ENCODE measurements around the gene LAMA3.

Gene LAMA3

GRCh38 chr18:23716966-23717365, 27.7 kb downstream of the LAMA3 start:
- TF ChIP-seq, protein P1, sequence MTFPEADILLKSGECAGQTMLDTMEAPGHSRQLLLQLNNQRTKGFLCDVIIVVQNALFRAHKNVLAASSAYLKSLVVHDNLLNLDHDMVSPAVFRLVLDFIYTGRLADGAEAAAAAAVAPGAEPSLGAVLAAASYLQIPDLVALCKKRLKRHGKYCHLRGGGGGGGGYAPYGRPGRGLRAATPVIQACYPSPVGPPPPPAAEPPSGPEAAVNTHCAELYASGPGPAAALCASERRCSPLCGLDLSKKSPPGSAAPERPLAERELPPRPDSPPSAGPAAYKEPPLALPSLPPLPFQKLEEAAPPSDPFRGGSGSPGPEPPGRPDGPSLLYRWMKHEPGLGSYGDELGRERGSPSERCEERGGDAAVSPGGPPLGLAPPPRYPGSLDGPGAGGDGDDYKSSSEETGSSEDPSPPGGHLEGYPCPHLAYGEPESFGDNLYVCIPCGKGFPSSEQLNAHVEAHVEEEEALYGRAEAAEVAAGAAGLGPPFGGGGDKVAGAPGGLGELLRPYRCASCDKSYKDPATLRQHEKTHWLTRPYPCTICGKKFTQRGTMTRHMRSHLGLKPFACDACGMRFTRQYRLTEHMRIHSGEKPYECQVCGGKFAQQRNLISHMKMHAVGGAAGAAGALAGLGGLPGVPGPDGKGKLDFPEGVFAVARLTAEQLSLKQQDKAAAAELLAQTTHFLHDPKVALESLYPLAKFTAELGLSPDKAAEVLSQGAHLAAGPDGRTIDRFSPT (tag by site-specific recombination; IDR thresholded peaks at IDR 0.05) = no peak
- no peak for TF ChIP-seq ZNF433 (tag by site-specific recombination; IDR thresholded peaks at IDR 0.05; ENCODE audit: low read depth)
- TF ChIP-seq, protein P2, sequence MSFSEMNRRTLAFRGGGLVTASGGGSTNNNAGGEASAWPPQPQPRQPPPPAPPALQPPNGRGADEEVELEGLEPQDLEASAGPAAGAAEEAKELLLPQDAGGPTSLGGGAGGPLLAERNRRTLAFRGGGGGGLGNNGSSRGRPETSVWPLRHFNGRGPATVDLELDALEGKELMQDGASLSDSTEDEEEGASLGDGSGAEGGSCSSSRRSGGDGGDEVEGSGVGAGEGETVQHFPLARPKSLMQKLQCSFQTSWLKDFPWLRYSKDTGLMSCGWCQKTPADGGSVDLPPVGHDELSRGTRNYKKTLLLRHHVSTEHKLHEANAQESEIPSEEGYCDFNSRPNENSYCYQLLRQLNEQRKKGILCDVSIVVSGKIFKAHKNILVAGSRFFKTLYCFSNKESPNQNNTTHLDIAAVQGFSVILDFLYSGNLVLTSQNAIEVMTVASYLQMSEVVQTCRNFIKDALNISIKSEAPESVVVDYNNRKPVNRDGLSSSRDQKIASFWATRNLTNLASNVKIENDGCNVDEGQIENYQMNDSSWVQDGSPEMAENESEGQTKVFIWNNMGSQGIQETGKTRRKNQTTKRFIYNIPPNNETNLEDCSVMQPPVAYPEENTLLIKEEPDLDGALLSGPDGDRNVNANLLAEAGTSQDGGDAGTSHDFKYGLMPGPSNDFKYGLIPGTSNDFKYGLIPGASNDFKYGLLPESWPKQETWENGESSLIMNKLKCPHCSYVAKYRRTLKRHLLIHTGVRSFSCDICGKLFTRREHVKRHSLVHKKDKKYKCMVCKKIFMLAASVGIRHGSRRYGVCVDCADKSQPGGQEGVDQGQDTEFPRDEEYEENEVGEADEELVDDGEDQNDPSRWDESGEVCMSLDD (tag by site-specific recombination; IDR thresholded peaks at IDR 0.05) = no peak
- no peak for TF ChIP-seq MYNN (tag by site-specific recombination; IDR thresholded peaks at IDR 0.05; ENCODE audit: borderline replicate concordance)
- TF ChIP-seq ZNF664 (tag by site-specific recombination; IDR thresholded peaks at IDR 0.05) = no peak
- ChIA-PET CTCF (interaction anchor here (0.7 kb wide), 1 partner anchor 656 kb away, joined by 3 read pairs; no protein-coding TSS in a partner anchor), POLR2A (interaction anchor here (0.7 kb wide), 1 partner anchor 13 kb away, joined by 5 read pairs; no protein-coding TSS in a partner anchor)
- H3K4me1 ChIP-seq (ENCODE audit: control insufficient read depth, insufficient read depth, low read length) = peaks cover 7% of the 10 kb centered on the region; the same call in 1 of the 2 replicates
- H3K4me3 ChIP-seq (ENCODE audit: low read depth, low read length) = no peak overlapping the region
- H3K36me3 ChIP-seq (ENCODE audit: control insufficient read depth in 2 of 2, insufficient read depth in 1 of 2, low read length in 2 of 2) = no peaks in the 10 kb centered on the region; a peak in 1 of 3 replicates
- H3K27ac ChIP-seq (ENCODE audit: extremely low read depth, low read depth, low read length) = no peak overlapping the region
- no peaks in the 10 kb centered on the region for H3K9me3 ChIP-seq (ENCODE audit: control insufficient read depth, insufficient read depth, low read depth, low read length)

DNA sequence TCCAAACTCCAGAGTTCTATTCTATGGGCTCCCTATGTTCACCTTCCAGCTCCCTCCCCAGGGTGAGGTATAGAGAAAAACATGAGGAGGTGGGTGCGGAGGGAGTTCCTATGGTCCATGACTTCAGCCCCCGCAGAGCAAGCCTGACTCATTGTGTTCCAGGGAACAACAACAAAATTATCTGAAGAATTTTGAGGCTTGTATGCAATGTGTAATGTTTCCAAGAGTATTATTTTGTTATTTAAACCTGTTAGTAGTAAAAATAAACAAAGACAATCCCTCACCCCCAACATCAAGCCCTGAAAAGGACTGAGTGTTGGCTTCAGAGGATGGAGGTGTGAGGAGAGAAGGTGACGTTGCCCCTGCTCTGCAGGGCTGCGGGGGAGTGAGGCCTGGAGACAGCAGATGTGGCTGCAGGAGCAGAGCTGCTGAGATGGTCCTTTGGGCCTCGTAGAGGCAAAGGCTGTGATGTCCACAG, 29.0 kb downstream of the LAMA3 start:
- CTCF ChIA-PET = interaction anchor here (0.9 to 1.5 kb wide), 2 partner anchors 14 to 200 kb away, joined by 3 read pairs; no protein-coding TSS in a partner anchor
- H3K9me3 ChIP-seq (ENCODE audit: control insufficient read depth, insufficient read depth, low read depth, low read length) = no peaks in the 10 kb centered on the region
- H3K36me3 ChIP-seq (ENCODE audit: control insufficient read depth in 2 of 2, insufficient read depth in 1 of 2, low read length in 2 of 2) = no peaks in the 10 kb centered on the region; a peak in 1 of 3 replicates
- POLR2A ChIA-PET = interaction anchor here (0.8 kb wide), 1 partner anchor 8 kb away, joined by 3 read pairs; no protein-coding TSS in a partner anchor
- H3K27ac ChIP-seq (ENCODE audit: extremely low read depth, low read depth, low read length) = no peak overlapping the region
- H3K4me3 ChIP-seq (ENCODE audit: low read depth, low read length) = no peak overlapping the region
- H3K4me1 ChIP-seq (ENCODE audit: control insufficient read depth, insufficient read depth, low read length) = peaks cover 11% of the 10 kb centered on the region
- TF ChIP-seq ZIC2 (tag by site-specific recombination; IDR thresholded peaks at IDR 0.05) (0 out of 2 replicates have a peak, but pooled peaks have one; percentile 16), ZNF132 (tag by site-specific recombination; IDR thresholded peaks at IDR 0.05; ENCODE audit: borderline replicate concordance) (no peak), ZNF549 (tag by site-specific recombination; IDR thresholded peaks at IDR 0.05) (no peak), AEBP2 (tag by site-specific recombination; IDR thresholded peaks at IDR 0.05; ENCODE audit: borderline replicate concordance) (no peak), ZNF629 (tag by site-specific recombination; IDR thresholded peaks at IDR 0.05) (peak; percentile 56), IKZF3 (tag by site-specific recombination; IDR thresholded peaks at IDR 0.05) (no peak), ZNF311 (tag by site-specific recombination; IDR thresholded peaks at IDR 0.05; ENCODE audit: borderline replicate concordance) (no peak), GLIS1 (tag by site-specific recombination; IDR thresholded peaks at IDR 0.05) (peak; percentile 57), ZNF16 (tag by site-specific recombination; IDR thresholded peaks at IDR 0.05; ENCODE audit: low read depth) (no peak), EGR2 (tag by site-specific recombination; IDR thresholded peaks at IDR 0.05; ENCODE audit: low read depth) (peak; percentile 50; the same call in 1 of the 2 replicates), ZNF600 (tag by site-specific recombination; IDR thresholded peaks at IDR 0.05) (0 out of 2 replicates have a peak, but pooled peaks have one; percentile 29), PRDM2 (tag by site-specific recombination; IDR thresholded peaks at IDR 0.05; ENCODE audit: borderline replicate concordance) (no peak), ZNF660 (tag by site-specific recombination; IDR thresholded peaks at IDR 0.05) (no peak), ZNF292 (tag by site-specific recombination; IDR thresholded peaks at IDR 0.05; ENCODE audit: borderline replicate concordance, low read depth) (no peak), FEZF1 (tag by site-specific recombination; IDR thresholded peaks at IDR 0.05) (no peak), ZXDB (tag by site-specific recombination; IDR thresholded peaks at IDR 0.05) (0 out of 2 replicates have a peak, but pooled peaks have one; percentile 36), ZFHX2 (tag by site-specific recombination; conservative IDR thresholded peaks at IDR 0.05) (peak; percentile 68)
